GM12878 (cell line): ENCODE measurements around the gene DSPP. TPM values are rescaled to one million over a fixed set of nuclear protein-coding genes. Genes with fewer than 3 reads are reported as not detected.

Source experiments
- ATAC-seq: fragments of 200-7000 bp; cut with Tn5 transposase; 3 replicates; pipeline ENCODE4 v1.9.1; 2020; ENCODE audit warnings: mild to moderate bottlenecking, moderate library complexity
- BruUV-seq: library from RNA; stranded (reverse); fragments of 400-500 nt; replicated peaks from 2 replicates; lab custom pipeline; 2021; lab: Mats Ljungman, UMichigan
- CTCF ChIA-PET: fragments of 300-600 bp; sonication (Branson Sonifier 250); formaldehyde crosslinking; extraction: SDS; loops from one replicate; lab custom pipeline; 2021; ENCODE audit warnings: inconsistent platforms; lab: Yijun Ruan, JAX
- POLR2A ChIA-PET: fragments of 350-600 bp; formaldehyde crosslinking; extraction: SDS; loops from one replicate; lab custom pipeline; 2021; ENCODE audit warnings: inconsistent platforms; lab: Charles Lee
- RAD21 ChIA-PET: fragments of 300-600 bp; sonication (Branson Sonifier 250); formaldehyde crosslinking; loops from one replicate; lab custom pipeline; 2023; ENCODE audit warnings: antibody characterized with exemption; ENCODE audit not compliant: unreplicated experiment; lab: Charles Lee
- SMC1A ChIA-PET: fragments of 300-600 bp; sonication (Branson Sonifier 250); formaldehyde crosslinking; loops from one replicate; lab custom pipeline; 2023; ENCODE audit not compliant: unreplicated experiment, uncharacterized antibody; lab: Charles Lee
- DNase-seq: peaks from one replicate; pipeline ENCODE4 v3.0.0-alpha.2; 2011; ENCODE audit warnings: low read depth, low spot score
- FAIRE-seq: peaks from 3 replicates; lab custom pipeline; 2011; peaks lifted over from hg19 to GRCh38; lab: Jason Lieb, UNC
- H2AFZ ChIP-seq: 2 replicates; pipeline ENCODE4 v1.6.0; 2011; ENCODE audit warnings: low read depth, low read length, control low read depth; ENCODE audit not compliant: control insufficient read depth
- H3K27ac ChIP-seq: 2 replicates; pipeline ENCODE4 v1.5.1; 2011; ENCODE audit warnings: control low read depth; ENCODE audit not compliant: control insufficient read depth, insufficient read depth
- H3K27me3 ChIP-seq, 2 experiments: replicated peaks in 1 of 2; 2 replicates each; pipeline versions ENCODE4 v1.6.0 to v1.6.1; 2011; ENCODE audit warnings: low read length in 1 of 2; ENCODE audit not compliant: control insufficient read depth in 2 of 2, insufficient read depth in 2 of 2
- H3K36me3 ChIP-seq, 2 experiments: 2 replicates each; pipeline ENCODE4 v1.5.1; 2011; ENCODE audit warnings: low read length in 1 of 2; ENCODE audit not compliant: control insufficient read depth in 2 of 2, insufficient read depth in 2 of 2
- H3K4me1 ChIP-seq: 2 replicates; pipeline ENCODE4 v1.6.1; 2011; ENCODE audit warnings: mild to moderate bottlenecking, low read length, moderate library complexity, mixed read lengths; ENCODE audit not compliant: control insufficient read depth, insufficient read depth
- H3K4me2 ChIP-seq: 2 replicates; pipeline ENCODE4 v1.6.0; 2011; ENCODE audit warnings: control low read depth; ENCODE audit not compliant: control insufficient read depth, insufficient read depth
- H3K4me3 ChIP-seq: fragments of 200-600 bp; sonication (generic); 2 replicates; pipeline ENCODE4 v1.5.1; 2016
- H3K79me2 ChIP-seq: 2 replicates; pipeline ENCODE4 v1.6.0; 2011; ENCODE audit warnings: low read length; ENCODE audit not compliant: control insufficient read depth, insufficient read depth
- H3K9ac ChIP-seq: 2 replicates; pipeline ENCODE4 v1.8.0; 2011; ENCODE audit warnings: low read length, control low read depth, mixed read lengths; ENCODE audit not compliant: control insufficient read depth, insufficient read depth
- H3K9me3 ChIP-seq: replicated peaks from 3 replicates; pipeline ENCODE4 v1.5.1; 2011; ENCODE audit warnings: mild to moderate bottlenecking, low read length; ENCODE audit not compliant: control insufficient read depth, insufficient read depth
- H4K20me1 ChIP-seq: 2 replicates; pipeline ENCODE4 v1.6.0; 2011; ENCODE audit not compliant: control insufficient read depth, insufficient read depth
- ASH2L ChIP-seq: fragments of 300-600, 200-600 bp; sonication (generic); IDR thresholded peaks from 2 replicates; pipeline ENCODE4 v1.6.1; 2017; ENCODE audit warnings: low read depth, mild to moderate bottlenecking, borderline replicate concordance
- BCL11A ChIP-seq: IDR thresholded peaks from 2 replicates; pipeline ENCODE4 v1.6.1; 2011; ENCODE audit warnings: low read depth, low read length
- CHD1 ChIP-seq: IDR thresholded peaks from 2 replicates; pipeline ENCODE4 v1.6.1; 2012; ENCODE audit warnings: low read depth, low read length, improper control_type of control experiment
- GATAD2B ChIP-seq: fragments of 450-650 bp; conservative IDR thresholded peaks from 2 replicates; pipeline ENCODE4 v1.6.1; 2017; ENCODE audit warnings: low read depth, mild to moderate bottlenecking, moderate library complexity
- HDGF ChIP-seq: fragments of 450-650 bp; IDR thresholded peaks from 2 replicates; pipeline ENCODE4 v1.6.1; 2016; ENCODE audit warnings: antibody characterized with exemption
- KDM1A ChIP-seq: fragments of 200-600 bp; sonication (generic); IDR thresholded peaks from 2 replicates; pipeline ENCODE4 v1.6.1; 2016; ENCODE audit warnings: borderline replicate concordance
- SIX5 ChIP-seq: IDR thresholded peaks from 2 replicates; pipeline ENCODE4 v1.6.1; 2011; ENCODE audit warnings: mild to moderate bottlenecking, low read depth, low read length, moderate library complexity; ENCODE audit not compliant: severe bottlenecking
- SP1 ChIP-seq: IDR thresholded peaks from one replicate; pipeline ENCODE4 v1.6.1; 2011; ENCODE audit warnings: low read depth, low read length
- WRNIP1 ChIP-seq: IDR thresholded peaks from 2 replicates; pipeline ENCODE4 v1.6.1; 2011; ENCODE audit warnings: low read depth, low read length, improper control_type of control experiment, borderline replicate concordance
- WGBS: methylation state at CpG from one replicate; pipeline ENCODE4 v1.1.6; 2016; ENCODE audit warnings: low lambda C conversion rate; ENCODE audit not compliant: insufficient replicate concordance, insufficient coverage; ENCODE audit errors: missing lambda C conversion rate; 5-methylcytosine and 5-hydroxymethylcytosine counted together
- in situ Hi-C: fragments of 300-500 bp; cut with MboI; formaldehyde crosslinking; loops from 9 replicates; pipeline ENCODE4 v1.14.3; 2018; ENCODE audit warnings: mixed read lengths
- intact Hi-C: fragments of 100-400 bp; cut with micrococcal nuclease; formaldehyde crosslinking; loops from one replicate; pipeline ENCODE4 v1.14.2; 2022; ENCODE audit not compliant: unreplicated experiment
- polyA plus RNA-seq, 11 experiments: library from polyadenylated mRNA; depleted of rRNA in 4 of 11; unstranded in 6 of 11; stranded (reverse) in 5 of 11; fragments of >200 nt; fragmentation: Nextera tagmentation in 4 of 11; fragmentation: Illumina TruSeq in 1 of 11; extraction: Ambion mirVana in 4 of 11; extraction: Trizol in 1 of 11; gene quantifications; 1 replicate in 1 of 11; 2 replicates in 10 of 11; pipeline versions ENCODE4 v1.2.1 to v1.2.3, GENCODE V29; 2011 to 2016; ENCODE audit warnings: inconsistent platforms in 2 of 11, missing spikeins in 2 of 11, low read depth in 1 of 11
- total RNA-seq, 4 experiments: library from RNA; depleted of rRNA in 3 of 4; stranded (reverse); fragments of >200 nt in 3 of 4; fragmentation: Illumina TruSeq in 1 of 4; extraction: Trizol in 1 of 4; gene quantifications; 2 replicates each; pipeline versions ENCODE4 v1.2.1 to v1.2.3, GENCODE V29; 2013 to 2021
- TF ChIP-seq, protein P1 (sequence below): fragments of 450-650 bp; IDR thresholded peaks from 2 replicates; pipeline ENCODE4 v1.6.1; 2017; ENCODE audit warnings: mild to moderate bottlenecking

Gene DSPP
- total and polyA plus RNA-seq, 10 of the 15 experiments (the other 5 are each of a cell fraction or from before 2014, with no cell fraction given): not detected

DNA sequence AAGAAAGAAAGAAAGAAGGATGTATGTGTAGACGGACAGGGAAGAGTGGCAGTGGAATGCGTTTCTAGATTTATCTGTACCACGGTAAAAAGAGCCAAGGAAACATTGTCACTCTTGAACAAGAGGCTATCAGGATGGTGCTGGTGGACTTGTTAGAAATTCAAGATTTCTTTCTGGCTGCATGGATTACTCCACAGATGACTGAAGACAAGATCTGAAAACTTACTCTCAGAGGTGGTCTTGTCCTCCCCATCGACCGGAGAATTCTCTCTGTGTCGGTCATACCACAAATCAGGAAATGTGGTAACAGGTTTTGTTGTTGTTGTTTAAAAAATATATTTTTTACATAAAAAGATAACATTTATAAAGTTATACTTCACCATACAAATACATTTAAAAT lies 11.8 kb downstream of the DSPP start:
- H3K4me2 ChIP-seq: no peak overlapping the region
- H3K9me3 ChIP-seq: no peaks in the 10 kb centered on the region
- H3K4me1 ChIP-seq: no peaks in the 10 kb centered on the region
- POLR2A ChIA-PET: no interaction called here
- SMC1A ChIA-PET: no interaction called here
- H3K27me3 ChIP-seq: no peaks in the 10 kb centered on the region
- H3K27ac ChIP-seq: no peak overlapping the region
- H3K4me3 ChIP-seq: no peak overlapping the region
- intact Hi-C loops (no loop called here), in situ Hi-C loops (no loop called here)
- H3K79me2 ChIP-seq: no peaks in the 10 kb centered on the region
- no peaks in the 10 kb centered on the region for H3K36me3 ChIP-seq
- H2AFZ ChIP-seq: no peak overlapping the region
- no peak for DNase-seq
- no peak overlapping the region for H3K9ac ChIP-seq
- BruUV-seq: no TSS peak
- no peaks in the 10 kb centered on the region for H4K20me1 ChIP-seq
- ATAC-seq: no peak
- 62% methylated on average over 6 of the region's 6 CpGs for WGBS
- TF ChIP-seq BCL11A (no peak), HDGF (no peak), SIX5 (no peak), ASH2L (no peak), KDM1A (no peak), CHD1 (no peak), GATAD2B (no peak), SP1 (no peak), WRNIP1 (no peak)
- TF ChIP-seq, protein P1, sequence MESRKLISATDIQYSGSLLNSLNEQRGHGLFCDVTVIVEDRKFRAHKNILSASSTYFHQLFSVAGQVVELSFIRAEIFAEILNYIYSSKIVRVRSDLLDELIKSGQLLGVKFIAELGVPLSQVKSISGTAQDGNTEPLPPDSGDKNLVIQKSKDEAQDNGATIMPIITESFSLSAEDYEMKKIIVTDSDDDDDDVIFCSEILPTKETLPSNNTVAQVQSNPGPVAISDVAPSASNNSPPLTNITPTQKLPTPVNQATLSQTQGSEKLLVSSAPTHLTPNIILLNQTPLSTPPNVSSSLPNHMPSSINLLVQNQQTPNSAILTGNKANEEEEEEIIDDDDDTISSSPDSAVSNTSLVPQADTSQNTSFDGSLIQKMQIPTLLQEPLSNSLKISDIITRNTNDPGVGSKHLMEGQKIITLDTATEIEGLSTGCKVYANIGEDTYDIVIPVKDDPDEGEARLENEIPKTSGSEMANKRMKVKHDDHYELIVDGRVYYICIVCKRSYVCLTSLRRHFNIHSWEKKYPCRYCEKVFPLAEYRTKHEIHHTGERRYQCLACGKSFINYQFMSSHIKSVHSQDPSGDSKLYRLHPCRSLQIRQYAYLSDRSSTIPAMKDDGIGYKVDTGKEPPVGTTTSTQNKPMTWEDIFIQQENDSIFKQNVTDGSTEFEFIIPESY: no peak
- CTCF ChIA-PET: no interaction called here
- RAD21 ChIA-PET: no interaction called here
- no peak for FAIRE-seq
